GM12874 (cell line): Measurements from ENCODE around the gene NFATC2IP.

Experiments used
- TF ChIP-seq, protein P1 (sequence below): IDR thresholded peaks from 2 replicates; pipeline ENCODE4 v1.5.1; 2011; ENCODE audit warnings: low read depth, mild to moderate bottlenecking, control low read depth, low read length, moderate library complexity; ENCODE audit not compliant: insufficient read depth

The NFATC2IP gene

DNA sequence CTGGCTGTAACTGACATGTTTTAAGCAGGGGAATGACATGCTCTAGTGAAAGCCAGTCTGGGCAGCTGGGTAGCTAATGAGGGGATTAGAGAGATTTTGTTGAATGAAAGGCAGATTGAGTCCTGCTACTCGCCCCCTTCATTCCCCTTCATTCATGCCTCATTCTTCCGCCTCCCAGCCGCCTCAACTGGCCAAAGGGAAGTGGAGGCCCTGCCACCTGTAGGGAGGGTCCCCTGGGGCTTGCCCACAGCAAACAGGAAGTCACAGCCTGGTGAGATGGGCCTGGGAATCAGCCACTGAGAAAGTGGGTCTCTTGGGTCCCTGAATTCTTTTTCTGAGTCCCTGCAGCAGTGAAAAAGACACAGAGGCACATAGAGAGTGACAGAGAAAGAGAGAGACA is 20.1 kb upstream of the NFATC2IP start:
- TF ChIP-seq, protein P1, sequence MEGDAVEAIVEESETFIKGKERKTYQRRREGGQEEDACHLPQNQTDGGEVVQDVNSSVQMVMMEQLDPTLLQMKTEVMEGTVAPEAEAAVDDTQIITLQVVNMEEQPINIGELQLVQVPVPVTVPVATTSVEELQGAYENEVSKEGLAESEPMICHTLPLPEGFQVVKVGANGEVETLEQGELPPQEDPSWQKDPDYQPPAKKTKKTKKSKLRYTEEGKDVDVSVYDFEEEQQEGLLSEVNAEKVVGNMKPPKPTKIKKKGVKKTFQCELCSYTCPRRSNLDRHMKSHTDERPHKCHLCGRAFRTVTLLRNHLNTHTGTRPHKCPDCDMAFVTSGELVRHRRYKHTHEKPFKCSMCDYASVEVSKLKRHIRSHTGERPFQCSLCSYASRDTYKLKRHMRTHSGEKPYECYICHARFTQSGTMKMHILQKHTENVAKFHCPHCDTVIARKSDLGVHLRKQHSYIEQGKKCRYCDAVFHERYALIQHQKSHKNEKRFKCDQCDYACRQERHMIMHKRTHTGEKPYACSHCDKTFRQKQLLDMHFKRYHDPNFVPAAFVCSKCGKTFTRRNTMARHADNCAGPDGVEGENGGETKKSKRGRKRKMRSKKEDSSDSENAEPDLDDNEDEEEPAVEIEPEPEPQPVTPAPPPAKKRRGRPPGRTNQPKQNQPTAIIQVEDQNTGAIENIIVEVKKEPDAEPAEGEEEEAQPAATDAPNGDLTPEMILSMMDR: no peak

DNA sequence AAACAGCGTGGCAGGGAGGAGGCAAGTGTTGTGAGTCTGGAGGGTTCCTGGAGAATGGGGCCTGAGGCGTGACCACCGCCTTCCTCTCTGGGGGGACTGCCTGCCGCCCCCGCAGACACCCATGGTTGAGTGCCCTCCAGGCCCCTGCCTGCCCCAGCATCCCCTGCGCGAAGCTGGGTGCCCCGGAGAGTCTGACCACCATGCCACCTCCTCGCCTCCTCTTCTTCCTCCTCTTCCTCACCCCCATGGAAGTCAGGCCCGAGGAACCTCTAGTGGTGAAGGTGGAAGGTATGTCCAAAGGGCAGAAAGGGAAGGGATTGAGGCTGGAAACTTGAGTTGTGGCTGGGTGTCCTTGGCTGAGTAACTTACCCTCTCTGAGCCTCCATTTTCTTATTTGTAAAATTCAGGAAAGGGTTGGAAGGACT is 18.9 kb upstream of the NFATC2IP start, which contains the start of gene CD19:
Gene CD19, plus strand, starts transcription at position 171 of the 425 bp plus-strand sequence. Its CDS starts 30 bp downstream, at position 201.
- TF ChIP-seq, protein P1: no peak

DNA sequence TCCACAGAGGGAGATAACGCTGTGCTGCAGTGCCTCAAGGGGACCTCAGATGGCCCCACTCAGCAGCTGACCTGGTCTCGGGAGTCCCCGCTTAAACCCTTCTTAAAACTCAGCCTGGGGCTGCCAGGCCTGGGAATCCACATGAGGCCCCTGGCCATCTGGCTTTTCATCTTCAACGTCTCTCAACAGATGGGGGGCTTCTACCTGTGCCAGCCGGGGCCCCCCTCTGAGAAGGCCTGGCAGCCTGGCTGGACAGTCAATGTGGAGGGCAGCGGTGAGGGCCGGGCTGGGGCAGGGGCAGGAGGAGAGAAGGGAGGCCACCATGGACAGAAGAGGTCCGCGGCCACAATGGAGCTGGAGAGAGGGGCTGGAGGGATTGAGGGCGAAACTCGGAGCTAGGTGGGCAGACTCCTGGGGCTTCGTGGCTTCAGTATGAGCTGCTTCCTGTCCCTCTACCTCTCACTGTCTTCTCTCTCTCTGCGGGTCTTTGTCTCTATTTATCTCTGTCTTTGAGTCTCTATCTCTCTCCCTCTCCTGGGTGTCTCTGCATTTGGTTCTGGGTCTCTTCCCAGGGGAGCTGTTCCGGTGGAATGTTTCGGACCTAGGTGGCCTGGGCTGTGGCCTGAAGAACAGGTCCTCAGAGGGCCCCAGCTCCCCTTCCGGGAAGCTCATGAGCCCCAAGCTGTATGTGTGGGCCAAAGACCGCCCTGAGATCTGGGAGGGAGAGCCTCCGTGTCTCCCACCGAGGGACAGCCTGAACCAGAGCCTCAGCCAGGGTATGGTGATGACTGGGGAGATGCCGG is 18.2 kb upstream of the NFATC2IP start:
- TF ChIP-seq, protein P1: no peak

DNA sequence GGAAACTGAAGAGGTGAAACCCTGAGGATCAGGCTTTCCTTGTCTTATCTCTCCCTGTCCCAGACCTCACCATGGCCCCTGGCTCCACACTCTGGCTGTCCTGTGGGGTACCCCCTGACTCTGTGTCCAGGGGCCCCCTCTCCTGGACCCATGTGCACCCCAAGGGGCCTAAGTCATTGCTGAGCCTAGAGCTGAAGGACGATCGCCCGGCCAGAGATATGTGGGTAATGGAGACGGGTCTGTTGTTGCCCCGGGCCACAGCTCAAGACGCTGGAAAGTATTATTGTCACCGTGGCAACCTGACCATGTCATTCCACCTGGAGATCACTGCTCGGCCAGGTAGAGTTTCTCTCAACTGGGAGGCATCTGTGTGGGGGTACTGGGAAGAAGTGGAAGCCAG is 17.6 kb upstream of the NFATC2IP start:
- TF ChIP-seq, protein P1: no peak

DNA sequence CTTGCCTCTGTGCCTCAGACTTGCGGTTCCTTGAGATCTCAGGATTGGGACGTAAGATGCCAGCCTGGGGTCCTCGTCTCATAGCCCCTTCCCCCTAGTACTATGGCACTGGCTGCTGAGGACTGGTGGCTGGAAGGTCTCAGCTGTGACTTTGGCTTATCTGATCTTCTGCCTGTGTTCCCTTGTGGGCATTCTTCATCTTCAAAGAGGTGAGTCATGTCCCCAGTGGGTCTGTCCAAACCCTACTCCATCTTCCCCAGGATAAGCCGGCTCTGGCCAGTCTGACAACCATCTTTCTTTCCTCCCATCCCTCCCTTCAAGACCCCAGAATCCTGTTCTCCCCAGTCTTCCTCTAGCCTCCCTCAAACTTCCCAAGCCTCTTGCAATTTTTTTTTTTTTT is 15.4 kb upstream of the NFATC2IP start:
- TF ChIP-seq, protein P1: no peak

DNA sequence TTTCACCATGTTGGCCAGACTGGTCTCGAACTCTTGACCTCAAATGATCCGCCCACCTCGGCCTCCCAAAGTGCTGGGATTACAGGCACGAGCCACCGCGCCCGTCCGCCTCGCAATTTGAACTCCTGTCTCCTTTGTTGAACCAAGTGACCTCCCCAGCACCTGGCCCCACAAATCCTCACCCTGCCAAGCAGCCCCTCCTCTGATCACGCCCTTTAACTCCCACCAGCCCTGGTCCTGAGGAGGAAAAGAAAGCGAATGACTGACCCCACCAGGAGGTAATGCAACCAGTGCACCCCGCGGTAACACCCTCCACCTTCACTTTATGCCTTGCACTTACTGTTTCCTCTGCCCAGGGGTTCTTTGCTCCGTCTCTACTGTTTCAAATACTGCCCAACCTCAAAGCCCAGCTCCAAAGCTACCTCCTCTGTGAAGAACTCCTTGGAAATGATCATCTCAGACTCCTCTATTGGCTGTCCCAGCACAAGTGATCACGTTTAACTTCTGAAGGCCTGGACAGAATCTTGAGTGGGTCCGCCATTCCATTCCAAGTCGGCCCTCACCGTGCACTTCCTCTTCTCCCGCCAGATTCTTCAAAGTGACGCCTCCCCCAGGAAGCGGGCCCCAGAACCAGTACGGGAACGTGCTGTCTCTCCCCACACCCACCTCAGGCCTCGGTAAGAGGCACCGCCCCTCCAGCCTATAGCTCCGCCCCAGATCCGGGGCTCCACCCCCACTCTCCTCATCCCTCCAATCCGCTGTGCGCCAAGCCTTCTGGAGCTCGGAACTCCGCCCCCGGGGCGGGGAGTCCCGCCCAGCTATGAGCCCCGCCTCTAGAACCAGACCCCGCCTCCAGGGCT is 14.6 kb upstream of the NFATC2IP start:
- TF ChIP-seq, protein P1: no peak

DNA sequence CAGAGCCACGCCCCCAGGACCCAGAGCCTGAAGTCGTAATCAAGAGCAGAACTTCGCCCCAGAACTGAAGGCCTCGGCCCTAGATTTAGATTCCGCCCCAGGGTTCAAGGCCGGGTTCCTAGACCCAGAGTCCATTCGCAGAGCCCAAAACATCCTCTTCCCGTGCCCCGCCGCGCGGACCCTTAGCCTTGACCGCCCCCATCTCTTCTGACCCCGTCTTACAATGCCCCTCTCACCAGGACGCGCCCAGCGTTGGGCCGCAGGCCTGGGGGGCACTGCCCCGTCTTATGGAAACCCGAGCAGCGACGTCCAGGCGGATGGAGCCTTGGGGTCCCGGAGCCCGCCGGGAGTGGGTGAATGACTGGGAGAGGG is 14.0 kb upstream of the NFATC2IP start:
- TF ChIP-seq, protein P1: no peak
